ENCODE data around the gene IFT172. TPM values are rescaled to one million over a fixed set of nuclear protein-coding genes. Genes with fewer than 3 reads are reported as not detected.

The IFT172 gene
- total RNA-seq, 4 donors from 2014 or later = 9.7 to 63.1 (median 48.2) TPM

DNA sequence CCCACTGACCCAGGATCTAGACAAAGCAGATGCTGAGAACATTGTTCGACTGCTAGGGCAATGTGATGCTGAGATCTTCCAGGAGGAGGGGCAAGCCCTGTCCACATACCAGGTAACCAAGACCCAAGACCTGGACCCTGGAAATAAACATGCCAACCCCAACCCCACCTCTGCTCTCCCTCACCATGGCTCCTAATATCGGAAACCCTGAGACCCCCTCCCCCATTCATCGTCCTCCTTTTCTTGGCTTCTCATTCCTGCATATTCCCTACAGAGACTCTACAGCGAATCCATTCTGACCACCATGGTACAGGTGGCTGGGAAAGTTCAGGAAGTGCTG is 7.7 kb upstream of the IFT172 start:
- Histone ChIP-seq H3K27me3 (no peaks in the 10 kb centered on the region), H3K36me3 (no peaks in the 10 kb centered on the region), H3K4me3 (no peak overlapping the region), H3K27ac (no peak overlapping the region), H3K4me1 (no peaks in the 10 kb centered on the region), H3K9me3 (no peaks in the 10 kb centered on the region)
- no peak for DNase-seq
- TF ChIP-seq POLR2A (IDR thresholded peaks at IDR 0.05) = no peak
- TF ChIP-seq, protein P1, sequence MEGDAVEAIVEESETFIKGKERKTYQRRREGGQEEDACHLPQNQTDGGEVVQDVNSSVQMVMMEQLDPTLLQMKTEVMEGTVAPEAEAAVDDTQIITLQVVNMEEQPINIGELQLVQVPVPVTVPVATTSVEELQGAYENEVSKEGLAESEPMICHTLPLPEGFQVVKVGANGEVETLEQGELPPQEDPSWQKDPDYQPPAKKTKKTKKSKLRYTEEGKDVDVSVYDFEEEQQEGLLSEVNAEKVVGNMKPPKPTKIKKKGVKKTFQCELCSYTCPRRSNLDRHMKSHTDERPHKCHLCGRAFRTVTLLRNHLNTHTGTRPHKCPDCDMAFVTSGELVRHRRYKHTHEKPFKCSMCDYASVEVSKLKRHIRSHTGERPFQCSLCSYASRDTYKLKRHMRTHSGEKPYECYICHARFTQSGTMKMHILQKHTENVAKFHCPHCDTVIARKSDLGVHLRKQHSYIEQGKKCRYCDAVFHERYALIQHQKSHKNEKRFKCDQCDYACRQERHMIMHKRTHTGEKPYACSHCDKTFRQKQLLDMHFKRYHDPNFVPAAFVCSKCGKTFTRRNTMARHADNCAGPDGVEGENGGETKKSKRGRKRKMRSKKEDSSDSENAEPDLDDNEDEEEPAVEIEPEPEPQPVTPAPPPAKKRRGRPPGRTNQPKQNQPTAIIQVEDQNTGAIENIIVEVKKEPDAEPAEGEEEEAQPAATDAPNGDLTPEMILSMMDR (IDR thresholded peaks at IDR 0.05) = no peak
- intact Hi-C loops (cut with DNase I; ENCODE audit: low total_unique reads) = no loop called here

DNA sequence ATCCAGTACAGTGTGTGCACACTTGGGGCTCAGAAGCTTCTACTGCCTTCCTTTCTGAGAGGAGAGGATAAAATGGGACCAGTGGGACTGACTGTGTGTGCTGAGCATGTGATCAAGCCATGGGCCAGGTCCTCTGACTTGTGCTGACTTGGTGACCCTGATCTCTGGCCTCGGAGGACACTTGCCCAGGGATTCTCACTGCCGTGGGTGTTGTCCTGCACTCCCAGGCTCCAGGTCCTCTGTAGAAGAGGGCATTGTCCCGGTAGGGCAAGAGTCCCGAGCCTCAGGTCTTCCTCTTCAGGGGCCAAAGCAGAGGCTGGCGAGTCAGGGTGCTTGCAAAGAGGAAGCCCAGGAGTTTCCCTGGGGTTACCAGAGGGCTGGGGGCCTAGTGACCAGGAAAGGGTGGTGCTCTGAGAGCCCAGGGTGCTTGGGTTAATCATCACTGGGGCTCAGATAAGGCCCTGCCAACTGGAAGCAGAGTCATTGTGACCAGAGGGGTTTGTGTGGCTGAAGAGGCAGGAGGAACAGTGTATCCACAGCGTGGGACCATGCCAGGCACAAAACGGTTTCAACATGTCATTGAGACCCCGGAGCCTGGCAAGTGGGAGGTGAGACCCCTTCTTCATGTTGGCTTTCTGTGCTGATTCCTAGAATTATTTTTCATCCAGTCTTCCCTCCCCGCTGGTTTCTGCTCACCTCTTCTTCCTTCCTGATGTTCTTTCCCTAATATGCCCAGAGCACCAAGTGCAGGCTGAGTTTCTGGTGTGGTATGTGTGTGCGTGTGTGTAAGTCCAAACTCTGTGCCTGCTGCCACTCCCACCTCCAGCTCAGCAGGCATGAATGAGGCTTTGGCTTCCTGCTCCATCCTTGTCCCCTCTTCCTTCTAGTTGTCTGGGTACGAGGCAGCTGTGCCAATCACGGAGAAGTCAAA is 7.1 kb upstream of the IFT172 start, which contains the start of gene GCKR:
Gene GCKR, plus strand, starts transcription at position 483 of the 931 bp plus-strand sequence. Its CDS starts 66 bp downstream, at position 549.
- Histone ChIP-seq H3K4me1 (no peaks in the 10 kb centered on the region), H3K27me3 (no peaks in the 10 kb centered on the region), H3K27ac (no peak within 1 kb of the TSS), H3K9me3 (no peaks in the 10 kb centered on the region), H3K36me3 (no peaks in the 10 kb centered on the region), H3K4me3 (no peak within 1 kb of the TSS)
- intact Hi-C loops (cut with DNase I; ENCODE audit: low total_unique reads) = no loop called here
- DNase-seq = no peak
- TF ChIP-seq, protein P1 (IDR thresholded peaks at IDR 0.05) = no peak
- no peak for TF ChIP-seq POLR2A (IDR thresholded peaks at IDR 0.05)

DNA sequence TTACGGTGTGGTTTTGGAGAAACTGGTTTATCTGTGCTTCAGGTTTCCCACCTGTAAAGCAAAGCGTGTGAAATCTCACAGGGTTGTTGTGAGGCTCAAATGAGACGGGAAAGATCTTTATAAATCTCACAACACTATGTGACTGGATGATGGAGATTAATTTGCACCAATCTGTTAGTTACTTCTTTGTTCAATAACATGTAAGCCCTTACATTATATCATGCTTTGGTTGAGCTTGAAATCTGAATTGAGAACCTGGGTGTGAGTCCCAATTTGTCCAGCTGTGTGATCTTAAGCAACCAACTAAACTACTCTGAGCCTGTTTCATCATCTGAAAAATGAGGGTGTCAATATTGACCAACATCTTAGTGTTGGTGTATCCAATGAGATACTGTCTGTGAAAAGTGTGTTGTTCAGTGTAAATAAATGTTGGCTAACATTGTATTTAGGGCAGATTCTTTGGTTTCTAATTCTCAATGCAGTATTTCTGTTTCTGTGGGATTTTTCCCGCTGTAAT is 6.4 kb upstream of the IFT172 start:
- Histone ChIP-seq H3K27ac (no peak overlapping the region), H3K27me3 (no peaks in the 10 kb centered on the region), H3K4me1 (no peaks in the 10 kb centered on the region), H3K4me3 (no peak overlapping the region), H3K36me3 (no peaks in the 10 kb centered on the region), H3K9me3 (no peaks in the 10 kb centered on the region)
- intact Hi-C loops (cut with DNase I; ENCODE audit: low total_unique reads) = no loop called here
- TF ChIP-seq POLR2A (IDR thresholded peaks at IDR 0.05) = no peak
- TF ChIP-seq, protein P1 (IDR thresholded peaks at IDR 0.05) = no peak
- DNase-seq = no peak

DNA sequence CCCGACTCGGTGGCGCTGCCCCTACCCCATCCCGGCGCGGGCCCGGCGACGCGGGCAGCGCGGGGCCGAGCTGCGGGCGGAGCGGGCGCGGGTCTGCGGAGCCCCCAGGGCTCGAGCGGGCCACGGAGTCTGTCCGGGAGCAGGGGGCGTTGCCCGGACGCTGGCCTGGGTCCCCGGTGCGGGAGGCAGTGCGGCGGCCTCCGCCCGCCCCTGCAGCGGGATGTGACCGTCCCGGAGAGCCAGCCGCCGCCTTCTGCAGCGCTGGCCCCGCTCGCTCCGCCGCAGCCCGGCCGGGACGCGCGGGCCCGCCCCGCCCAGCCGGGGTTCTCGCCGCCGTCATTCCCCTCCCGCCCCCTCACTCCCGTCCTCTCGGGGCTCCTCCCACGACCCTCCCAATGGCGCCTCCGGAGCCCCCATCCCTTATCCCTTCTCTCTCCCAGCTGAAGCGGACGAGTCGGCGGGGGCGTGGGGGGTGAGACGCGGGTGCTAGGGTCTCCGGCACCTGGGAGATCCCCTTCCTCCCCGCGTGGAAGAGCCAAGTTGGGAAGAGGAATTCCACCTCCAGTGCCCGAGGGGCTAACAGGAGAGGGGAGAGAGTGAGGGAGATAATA is 5.5 kb upstream of the IFT172 start, which contains the start of gene FNDC4:
Gene FNDC4, minus strand, starts transcription at position 257 of the 611 bp plus-strand sequence. CDS start 521 bp downstream, outside the sequence.
- H3K27ac ChIP-seq = peak within 1 kb of the TSS in 1 of 2 donors; percentile 67
- DNase-seq = peak in 1 of 2 donors; percentile 31

More for the DNA sequence above, 5.5 kb upstream of the IFT172 start, which contains the start of gene FNDC4:
- no peaks in the 10 kb centered on the region for H3K4me1 ChIP-seq
- no peaks in the 10 kb centered on the region for H3K27me3 ChIP-seq
- TF ChIP-seq, protein P1 (IDR thresholded peaks at IDR 0.05) = no peak
- peak in 1 of 2 donors; percentile 38 for TF ChIP-seq POLR2A (IDR thresholded peaks at IDR 0.05)
- H3K9me3 ChIP-seq = no peaks in the 10 kb centered on the region
- H3K36me3 ChIP-seq = no peaks in the 10 kb centered on the region
- H3K4me3 ChIP-seq = peak within 1 kb of the TSS; percentile 35 to 62
- intact Hi-C loops (cut with DNase I; ENCODE audit: low total_unique reads) = no loop called here

Measured in uterus (tissue), 4 donors.